Fibroblast of peridontal ligament (primary cell): Measurements from ENCODE around the gene BMP15.

Experiments used
- DNase-seq: peaks from one replicate; pipeline ENCODE4 v3.0.0-alpha.2; 2010; ENCODE audit errors: extremely low read depth

BMP15 gene

DNA sequence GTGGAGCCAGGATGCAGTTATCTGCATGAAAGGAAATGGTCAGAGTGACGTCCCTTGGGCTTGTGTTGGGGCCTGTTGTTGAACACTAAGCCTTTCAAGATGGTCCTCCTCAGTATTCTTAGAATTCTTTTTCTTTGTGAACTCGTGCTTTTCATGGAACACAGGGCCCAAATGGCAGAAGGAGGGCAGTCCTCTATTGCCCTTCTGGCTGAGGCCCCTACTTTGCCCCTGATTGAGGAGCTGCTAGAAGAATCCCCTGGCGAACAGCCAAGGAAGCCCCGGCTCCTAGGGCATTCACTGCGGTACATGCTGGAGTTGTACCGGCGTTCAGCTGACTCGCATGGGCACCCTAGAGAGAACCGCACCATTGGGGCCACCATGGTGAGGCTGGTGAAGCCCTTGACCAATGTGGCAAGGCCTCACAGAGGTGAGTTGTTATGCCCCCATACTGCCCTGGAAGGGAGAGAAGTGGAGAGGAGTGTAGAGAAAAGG is at the start of gene BMP15:
Gene BMP15, plus strand, starts transcription at position 51 of the 492 bp plus-strand sequence. Its CDS starts 49 bp downstream, at position 100.
- DNase-seq, result no peak

DNA sequence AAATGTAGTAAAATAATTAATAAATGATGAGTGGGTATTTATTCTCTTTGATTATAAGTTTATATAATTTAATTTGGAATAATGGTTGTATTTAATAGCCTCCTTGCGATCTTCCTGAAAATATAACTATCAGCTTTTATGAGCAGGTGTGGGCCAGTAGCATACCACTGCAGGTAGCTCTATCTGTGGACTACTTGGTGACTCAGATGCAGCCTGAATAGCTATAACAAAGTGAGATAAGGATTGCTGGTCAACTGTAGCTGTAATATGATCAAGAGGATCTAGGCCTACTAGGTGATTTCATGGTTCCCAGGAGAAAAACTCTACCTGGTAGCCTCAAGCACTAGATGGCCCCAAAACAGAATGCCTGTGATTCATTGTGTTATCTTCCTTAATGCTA is 47.1 kb upstream of the BMP15 start:
- DNase-seq, result no peak

DNA sequence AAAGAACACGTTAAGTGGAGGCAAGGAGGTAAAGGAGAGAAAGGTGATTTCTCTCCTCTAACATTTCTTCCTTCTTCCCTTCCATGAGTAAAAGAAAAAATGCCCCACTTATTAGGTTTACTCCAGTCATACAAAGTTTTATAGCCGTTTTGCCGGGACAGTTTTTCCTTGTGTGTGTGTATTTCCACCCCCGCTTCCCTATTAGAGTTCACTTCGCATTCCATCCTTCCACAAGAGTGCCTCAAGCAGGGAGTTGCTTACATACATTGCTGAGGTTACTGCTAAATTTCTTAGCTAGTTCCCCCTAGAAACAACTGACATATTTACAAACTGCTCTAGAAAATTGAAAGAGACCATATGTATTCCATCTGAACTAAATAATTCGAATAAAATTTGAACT is 45.2 kb upstream of the BMP15 start:
- DNase-seq, result no peak

DNA sequence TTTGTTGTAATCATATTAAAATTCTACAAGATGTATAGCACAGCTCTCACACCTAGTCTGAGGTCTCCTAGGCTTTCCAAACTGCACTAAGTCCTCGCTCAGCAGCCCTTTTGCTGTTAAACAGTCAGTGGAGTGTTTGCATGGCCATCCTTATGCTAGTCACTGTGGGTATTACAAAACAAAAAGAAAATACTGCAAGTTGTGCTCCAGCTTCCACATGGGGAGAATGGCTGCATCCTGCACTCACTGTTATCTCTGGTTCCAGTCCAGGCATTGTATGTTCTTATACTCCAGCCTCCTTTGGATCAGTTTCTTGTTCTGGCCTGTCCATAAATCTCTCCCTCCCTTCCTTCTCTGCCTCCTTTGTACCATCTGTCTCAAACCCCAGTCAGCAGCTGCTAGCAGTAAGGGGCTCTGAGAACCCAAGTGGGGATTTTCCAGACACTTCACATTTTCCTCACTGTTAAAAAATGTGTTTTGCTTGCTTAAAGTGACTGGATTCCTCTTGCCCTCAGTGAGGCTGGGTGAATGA is 38.5 kb upstream of the BMP15 start:
- no peak for DNase-seq

DNA sequence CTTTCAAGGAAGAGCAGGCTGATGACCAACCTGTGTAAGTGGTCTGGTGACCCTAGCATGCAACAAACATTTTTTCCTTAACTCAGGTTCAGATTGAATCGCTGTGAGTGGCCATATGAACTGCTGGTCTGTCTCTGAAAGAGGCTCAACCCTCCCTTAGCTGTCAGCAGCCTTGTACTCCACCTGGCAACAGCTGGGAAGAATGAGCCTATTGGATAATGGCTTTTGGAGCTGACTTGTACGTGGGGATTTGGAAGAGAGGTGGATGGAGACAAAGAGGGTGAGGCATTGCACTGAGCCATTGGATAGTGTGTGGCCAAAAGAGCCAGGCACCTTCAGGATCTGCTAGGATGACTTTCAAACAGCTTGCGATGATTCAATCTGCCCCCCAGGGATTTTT is 35.7 kb upstream of the BMP15 start:
- DNase-seq, result no peak

DNA sequence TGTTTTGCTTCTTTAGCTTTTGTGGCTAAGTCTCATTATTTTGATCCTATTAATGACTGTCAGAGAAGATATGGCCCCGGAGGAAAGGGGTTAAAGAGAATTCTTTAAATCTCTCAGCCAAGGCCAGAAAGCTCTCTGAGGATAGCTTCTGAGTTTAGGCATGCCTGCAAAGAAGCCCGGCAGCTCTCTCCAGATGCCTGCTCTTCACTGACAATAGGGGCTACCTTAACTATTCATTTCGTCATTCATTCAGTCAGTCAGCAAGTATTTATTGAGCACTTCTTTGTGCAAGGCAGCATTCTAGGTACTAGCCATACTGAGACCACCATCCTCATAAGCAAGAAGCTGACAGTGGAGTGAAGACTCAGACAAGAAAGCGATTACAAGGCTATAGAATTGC is 34.0 kb upstream of the BMP15 start:
- no peak for DNase-seq

DNA sequence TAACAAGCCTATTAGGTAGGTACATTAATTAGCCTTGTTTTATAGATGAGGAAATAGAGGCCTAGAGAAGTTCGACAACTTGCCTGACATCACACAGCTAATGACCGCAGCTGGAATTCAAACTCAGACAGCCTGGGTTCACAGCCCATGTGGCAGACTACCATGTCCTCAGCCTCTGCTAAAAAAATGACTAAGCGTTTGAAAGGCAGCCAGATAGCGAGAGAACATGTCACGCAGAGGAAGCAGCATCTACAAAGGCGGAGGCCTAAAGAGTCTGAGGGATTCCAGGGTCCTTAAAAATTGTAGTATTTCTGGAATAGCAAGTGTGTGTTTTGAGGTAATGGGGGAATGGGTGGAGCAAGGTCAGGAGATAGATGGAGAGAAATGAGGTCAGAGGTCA is 33.2 kb upstream of the BMP15 start:
- DNase-seq, result no peak

DNA sequence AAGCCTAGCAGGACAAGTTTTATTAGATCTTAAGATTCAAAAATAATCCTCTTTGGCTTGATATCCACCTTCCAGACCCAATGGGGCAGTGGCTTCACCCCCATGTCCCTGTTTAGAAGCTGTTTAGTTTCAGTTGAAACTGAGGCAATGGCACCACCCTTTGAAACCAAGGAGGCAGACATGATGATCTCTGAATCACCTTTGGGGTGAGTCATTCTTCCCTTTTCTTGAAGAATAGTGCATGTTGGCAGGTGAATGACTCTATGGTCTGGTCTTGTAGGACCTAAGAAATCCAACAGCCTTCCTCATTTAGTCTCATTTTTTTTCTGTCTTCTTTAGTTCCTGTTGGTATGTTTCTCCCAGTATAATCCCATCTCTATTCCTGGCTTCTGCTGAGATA is 29.5 kb upstream of the BMP15 start:
- no peak for DNase-seq

DNA sequence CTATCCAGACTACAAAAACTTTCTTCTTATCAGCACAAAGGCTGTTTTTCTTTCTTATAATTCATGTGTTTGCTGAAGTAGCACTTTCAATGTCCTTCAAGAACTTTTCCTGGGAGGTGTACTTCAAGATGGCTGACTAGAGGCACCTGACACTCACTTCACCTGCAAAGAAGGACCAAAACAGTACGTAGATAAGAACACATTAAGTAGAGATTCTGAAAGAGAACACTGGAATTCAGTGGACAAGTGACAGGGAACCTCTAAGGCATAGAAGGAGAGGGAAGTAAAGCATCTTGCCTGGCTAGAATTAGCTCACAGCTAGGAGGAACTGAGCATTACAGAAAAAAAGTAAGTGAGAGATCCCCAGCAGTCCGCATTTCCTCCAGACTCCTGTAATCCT is 21.7 kb upstream of the BMP15 start:
- no peak for DNase-seq

DNA sequence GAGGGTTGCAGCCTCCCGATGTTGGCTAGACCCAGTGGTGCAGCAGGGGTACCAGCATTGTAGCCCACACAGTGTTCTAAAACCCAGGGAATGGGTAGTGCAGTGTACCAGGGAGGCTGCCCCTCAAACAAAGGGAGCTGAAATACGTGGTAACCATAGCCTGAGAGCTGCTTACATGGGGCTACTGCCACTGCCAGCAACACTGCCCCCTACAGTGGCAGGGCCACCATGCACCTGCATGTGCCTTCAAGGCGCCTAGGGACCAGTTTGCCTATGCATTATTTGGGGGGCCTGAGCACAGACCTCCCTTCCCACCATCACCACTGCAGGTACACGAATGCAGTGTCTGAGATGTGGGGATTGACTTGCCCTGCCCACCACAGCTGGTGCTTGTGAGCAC is 21.0 kb upstream of the BMP15 start:
- DNase-seq, result no peak

DNA sequence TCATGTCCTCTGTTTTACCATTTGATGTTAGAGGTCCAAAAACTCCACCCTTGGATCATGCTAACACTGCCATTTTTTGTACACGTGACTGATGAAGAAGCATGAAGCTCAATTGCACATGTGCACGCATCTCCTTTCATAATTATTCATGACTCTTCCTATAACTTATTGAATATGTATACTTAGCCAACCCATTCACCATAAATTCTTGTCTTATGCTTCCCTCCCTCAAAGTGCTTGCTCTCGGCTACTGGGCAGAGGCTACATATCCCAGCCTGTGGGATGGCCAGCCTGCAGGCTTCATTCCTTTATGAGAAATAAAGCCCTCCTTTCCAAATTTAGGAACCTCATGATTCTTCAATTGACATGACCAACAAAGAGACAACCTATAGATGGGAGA is 17.5 kb upstream of the BMP15 start:
- DNase-seq, result no peak

DNA sequence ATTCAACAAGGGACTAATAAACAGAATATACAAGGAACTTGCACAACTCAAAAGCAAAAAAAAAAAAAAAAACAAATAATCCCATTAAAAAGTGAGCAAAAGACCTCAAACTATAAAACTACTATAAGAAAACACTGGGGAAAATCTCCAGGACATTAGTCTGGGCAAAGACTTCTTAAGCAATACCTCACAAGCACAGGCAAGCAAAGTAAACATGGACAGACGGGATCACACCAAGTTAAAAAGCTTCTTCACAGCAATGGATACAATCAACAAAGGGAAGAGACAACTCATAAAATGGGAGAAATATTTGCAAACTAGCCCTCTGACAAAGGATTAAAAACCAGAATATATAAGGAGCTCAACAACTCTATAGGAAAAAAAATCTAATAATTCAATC is 17.1 kb upstream of the BMP15 start:
- DNase-seq, result no peak

DNA sequence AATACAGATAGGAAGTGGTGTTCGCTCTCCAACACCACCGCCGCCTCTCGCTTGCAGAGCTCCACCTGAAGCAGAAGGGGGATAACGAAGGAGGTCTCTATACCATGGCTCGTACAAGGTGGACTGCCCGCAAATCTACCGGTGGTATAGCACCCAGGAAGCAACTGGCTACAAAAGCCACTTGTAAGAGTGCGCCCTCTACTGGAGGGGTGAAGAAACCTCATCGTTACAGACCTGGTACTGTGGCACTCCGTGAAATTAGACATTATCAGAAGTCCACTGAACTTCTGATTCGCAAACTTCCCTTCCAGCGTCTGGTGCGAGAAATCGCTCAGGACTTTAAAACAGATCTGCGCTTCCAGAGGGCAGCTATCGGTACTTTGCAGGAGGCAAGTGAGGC is 5.2 kb upstream of the BMP15 start:
- DNase-seq, result no peak

DNA sequence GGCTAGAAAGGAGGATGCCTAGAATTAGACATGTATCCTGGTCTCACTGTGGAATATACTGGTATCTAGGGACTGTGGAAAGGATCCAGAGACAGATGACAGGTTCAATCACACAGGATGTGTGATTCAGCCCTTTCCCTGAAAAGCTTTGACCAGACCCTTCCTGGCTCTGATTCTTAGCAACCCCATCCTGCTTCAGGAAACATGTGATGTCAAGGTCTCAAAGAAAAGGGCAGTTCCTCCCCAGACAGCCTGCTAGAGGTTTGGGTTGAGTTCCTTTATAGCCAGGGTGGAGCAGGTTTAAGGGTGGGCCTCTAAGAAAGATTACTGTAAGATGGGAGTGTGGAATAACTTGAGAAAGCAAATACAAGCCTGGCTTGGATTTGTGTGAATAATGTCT is 3.0 kb downstream of the BMP15 start:
- no peak for DNase-seq

DNA sequence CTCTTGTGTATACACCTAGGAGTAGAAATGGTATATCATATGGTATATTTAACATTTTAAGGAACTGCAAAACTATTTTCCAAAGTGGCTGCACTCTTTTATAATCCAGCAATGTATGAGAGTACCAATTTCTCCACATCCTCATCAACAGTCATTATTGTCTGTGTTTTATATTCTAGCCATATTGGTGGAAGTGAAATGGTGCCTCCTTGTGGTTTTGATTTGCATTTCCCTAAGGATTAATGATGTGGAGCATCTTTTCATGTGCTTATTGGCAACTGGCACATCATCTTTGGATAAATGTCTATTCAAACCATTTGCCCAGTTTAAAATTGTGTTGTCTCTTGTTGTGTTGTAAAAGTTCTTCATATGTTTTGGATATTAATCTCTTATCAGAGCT is 9.6 kb downstream of the BMP15 start:
- no peak for DNase-seq

DNA sequence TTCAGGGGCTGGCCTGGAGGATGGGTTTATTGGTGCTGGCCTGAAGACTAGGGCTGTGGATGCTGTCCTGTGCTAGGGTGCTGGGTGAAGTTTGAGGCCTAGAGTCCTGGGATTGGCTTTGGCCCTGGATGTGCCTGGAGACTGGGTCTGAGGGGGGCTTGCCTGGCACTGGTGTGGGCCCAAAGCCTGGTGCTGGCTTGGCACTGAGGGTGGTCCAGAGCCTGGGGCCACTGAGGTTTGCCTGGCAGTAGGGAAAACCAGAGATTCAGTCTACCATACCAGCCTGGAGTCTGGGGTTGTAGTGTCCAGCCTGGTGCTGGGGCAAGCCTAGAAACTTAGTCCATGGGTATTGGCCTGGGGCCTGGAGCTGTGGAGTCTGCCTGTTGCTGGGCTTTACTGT is 16.6 kb downstream of the BMP15 start:
- no peak for DNase-seq

DNA sequence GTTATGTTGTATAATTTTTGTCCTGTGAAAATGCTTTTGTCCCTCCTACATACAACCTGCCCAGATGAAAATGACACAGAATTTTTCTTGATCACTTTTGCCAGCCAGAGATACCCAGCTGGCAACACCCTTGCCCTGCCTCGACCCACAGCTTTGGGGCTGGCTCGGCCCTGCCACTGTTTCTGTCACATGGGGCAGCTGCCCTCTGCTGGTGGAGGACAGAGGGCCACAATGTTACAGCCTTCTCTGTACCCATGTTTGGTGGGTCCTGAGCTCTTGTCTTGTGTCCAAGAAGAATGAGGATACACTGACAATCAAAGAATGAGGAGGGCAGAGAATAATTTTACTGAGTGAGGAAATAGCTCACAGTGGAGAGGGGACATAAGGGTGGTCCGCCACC is 31.1 kb downstream of the BMP15 start:
- DNase-seq, result no peak

DNA sequence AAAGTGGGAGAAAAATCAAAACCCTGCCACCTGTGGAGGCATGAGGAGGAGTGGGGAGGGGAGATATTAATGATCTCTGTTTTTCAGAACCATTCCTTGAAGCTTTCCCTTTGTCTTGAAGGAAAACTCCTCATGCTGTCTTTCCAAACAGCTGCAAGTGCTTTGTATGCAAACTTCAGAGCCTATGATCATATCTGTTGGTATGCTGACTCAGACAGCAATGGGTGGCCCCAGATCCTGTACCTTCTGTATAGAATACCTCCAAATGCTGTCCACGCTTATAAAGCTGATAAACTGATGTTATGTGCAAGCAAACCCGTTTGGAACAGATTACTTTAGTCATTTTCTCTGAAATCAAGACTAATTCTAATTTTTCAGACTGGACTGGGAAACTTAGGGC is 31.9 kb downstream of the BMP15 start:
- no peak for DNase-seq

DNA sequence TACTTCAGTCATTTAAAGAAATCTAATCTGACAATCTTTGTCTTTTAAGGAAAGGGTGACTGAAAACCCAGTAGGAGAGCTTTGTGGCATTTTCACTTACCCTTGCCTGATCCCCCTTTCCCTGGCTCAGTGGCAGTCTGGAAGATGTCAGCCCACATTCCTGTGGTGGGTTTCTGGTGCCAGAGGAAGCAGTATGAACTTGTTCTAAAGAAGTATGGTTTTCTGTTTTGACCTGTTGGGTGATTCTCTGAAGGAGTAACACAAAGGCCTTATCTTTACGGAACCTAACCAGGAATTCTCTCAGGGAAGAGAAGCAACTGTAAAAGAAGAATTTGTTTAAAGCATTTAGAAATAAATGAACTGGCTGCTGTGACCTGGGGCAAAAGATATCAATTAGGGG is 41.9 kb downstream of the BMP15 start:
- no peak for DNase-seq

DNA sequence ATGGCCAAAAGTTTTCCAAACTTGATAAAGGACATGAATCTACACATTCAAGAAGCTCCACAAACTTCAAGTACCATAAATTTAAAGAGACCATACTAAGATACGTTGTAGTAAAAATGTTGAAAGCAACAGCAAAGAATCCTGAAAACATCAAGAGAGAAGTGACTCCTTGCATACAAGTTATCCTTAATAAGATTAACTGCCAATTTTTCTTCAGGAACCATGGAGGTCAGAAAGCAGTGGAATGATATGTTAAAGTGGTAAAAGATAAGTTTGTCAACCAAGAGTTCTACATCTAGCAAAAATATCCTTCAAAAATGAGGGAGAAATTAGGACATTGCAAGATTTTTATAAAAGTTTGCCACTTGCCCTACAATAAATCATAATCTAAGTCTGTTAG is 43.3 kb downstream of the BMP15 start:
- no peak for DNase-seq

DNA sequence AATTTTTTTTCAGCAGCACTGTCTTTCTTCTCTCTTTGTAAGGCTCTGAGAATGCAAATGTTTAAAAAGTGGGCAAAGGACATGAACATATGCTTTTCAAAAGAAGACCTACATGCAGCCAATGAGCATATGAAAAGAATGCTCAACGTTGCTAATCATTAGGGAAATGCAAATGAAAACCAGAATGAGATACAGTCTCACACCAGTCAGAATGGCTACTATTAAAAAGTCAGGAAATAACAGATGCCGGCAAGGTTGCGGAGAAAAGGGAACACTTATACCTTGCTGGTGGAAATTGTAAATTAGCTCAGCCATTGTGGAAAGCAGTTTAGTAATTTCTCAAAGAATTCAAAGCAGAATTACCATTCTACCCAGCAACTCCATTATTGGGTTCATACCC is 51.6 kb downstream of the BMP15 start:
- DNase-seq, result no peak

DNA sequence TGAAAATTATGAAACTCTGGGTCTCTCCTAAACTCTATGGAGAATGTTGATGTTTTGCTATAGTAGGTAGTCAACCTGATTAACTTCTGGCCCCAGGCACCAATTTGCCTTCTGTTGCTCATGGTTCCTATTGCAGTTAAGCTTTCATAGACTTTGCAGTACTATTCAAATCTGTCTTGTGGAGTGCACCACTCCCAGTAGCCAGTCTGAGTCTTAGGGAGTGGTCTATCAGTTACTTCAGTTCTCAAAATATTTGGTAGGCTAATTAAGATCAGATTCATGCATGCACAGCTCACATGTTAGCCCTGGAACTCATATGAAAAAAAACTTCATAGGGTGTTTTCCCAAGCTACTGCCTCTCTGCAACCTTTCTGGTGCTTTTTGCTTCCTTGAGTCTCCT is 53.3 kb downstream of the BMP15 start:
- DNase-seq, result no peak
